ENCODE data around the gene CARHSP1.
"Not testable (repeated sequence)": the region's sequence is repeated elsewhere in the genome, so short reads cannot be mapped to it uniquely, and the experiment has no call there.

The CARHSP1 gene

DNA sequence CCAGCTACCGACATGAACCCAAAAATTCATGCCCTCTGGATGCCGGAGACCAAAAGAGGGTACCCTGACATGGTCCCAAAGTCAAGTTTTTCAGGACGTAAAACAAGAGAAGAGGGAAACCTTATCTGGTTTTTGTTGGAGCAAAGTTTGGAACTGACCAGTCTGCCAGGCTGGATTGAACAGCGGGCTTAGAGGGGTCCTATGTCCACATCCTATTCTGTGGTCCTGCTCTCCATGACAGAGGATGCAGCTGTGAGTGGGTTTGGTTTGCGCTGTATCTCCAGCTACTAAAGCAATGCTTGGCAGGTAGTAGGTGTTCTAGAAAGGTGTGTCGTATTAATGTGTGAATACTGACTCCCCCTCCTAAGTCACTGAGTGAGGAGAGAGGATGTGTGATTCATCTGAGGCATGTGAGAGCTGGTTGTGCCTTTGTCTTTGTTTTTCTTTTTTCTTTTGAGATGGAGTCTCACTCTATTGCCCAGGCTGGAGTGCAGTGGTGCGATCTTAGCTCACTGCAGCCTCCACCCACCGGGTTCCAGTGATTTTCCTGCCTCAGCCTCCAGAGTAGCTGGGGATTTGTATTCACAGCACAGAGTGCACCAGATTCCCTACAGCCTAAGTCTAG lies 40.2 kb downstream of the CARHSP1 start:
- no peak for DNase-seq (ENCODE audit: low read depth)

DNA sequence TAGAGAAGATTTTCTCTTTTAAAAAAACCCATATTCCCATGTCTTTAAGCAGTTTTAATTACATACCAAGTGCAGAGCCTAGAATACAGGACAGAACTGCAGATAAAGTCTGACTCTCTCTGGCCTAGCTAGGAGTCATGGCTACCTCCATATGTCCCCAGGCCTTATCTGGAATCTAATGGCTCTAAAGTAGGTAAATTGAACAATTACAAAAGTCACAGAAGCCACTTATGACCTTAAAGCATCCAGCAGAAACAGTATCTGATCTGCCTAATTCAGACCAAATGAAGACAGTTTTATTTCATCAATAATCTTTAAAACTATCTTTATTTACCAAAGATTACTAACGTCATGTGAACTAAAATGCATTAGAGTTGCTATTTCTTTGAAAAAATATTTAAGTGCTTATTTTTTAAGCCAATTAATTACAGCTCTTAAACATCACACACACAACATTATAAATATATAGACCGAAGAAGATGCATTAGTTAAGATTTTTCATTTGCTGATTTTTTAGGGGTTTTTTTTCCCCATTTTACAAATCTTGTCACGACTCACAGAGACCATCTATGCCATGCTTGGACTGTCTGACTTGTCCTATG lies 42.4 kb downstream of the CARHSP1 start:
- DNase-seq (ENCODE audit: low read depth), result no peak

DNA sequence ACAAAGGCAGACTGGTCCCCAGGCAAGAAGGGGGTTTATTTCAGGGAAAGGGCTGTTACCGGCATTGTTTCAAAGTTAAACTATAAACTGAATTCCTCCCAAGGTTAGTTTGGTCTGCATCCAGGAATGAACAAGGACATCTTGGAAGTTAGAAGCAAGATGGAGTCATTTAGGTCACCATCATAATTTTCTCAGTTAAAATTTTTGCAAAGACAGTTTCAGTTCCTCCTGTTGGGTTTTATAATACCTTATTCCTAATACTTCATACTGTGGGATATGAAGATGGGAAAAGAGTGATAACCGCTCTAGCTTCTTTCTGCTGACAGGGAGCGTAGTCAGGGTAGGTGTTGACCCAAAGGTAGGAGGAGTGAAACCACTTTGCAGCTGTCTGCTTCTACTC lies 46.4 kb downstream of the CARHSP1 start:
- no peak for DNase-seq (ENCODE audit: low read depth)

DNA sequence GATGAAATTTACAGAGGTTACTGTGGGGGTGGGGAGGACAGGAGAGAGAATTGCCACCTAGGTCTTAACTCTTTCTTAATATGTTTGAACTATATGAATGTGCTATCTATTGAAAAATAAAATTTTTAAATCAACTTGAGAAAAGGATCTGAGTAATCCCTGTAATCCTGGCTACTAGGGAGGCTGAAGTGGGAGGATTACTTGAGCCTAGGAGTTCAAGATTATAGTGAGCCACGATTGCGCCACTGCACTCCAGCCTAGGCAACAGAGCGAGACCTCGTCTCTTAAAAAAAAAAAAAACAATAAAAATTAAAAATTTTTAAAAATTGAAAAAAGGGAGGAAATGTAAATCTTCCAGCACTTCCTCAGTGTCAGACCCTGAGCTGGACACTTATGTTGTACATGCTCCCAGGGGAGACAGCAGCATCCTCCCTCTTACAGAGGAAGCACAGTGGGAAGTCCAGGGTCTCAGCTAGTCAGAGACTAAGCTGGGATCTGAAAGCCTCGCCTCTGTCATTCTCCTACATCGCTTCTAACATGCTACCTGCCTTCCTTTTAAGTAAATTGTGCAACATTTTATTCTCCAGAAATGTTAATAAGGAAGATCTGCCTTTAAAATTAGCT lies 49.3 kb downstream of the CARHSP1 start:
- DNase-seq (ENCODE audit: low read depth), result no peak

DNA sequence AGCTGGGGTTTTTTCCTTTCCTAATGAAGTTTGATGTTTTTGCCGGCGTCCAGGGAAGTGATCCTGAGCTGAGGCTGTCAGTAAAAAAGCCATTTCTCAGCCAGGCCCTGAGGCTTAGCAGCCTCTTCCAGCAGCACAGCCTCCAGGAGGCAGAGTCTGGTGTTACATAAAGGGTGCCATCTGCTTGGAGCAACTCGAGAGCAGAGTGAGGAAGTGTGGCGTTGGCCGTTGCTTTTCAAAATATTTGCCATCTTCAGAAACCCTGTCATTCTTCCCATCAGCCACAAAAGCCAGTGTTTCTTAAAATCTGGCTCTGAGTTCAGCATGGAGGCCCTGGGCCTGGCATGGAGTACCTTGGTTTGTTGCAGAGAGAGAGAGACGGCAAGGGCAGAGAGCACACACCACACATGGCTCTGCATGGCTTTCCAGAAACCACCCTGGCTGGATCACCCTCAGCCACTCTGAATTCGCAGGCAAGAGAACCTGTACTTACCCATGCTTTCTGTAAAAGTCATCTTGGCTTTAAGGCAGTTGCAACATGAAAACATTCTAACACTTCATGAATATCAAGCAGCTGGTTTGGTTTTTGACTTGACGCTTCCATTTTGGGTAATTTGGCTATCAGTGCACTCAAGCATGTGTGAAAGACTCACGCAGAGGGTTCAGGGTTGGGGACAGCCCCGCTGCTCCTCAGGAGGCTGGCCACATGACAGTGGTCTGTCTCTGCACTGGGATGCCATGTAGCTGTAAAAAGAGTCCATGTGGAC lies 50.1 kb downstream of the CARHSP1 start:
- DNase-seq (ENCODE audit: low read depth), result no peak

DNA sequence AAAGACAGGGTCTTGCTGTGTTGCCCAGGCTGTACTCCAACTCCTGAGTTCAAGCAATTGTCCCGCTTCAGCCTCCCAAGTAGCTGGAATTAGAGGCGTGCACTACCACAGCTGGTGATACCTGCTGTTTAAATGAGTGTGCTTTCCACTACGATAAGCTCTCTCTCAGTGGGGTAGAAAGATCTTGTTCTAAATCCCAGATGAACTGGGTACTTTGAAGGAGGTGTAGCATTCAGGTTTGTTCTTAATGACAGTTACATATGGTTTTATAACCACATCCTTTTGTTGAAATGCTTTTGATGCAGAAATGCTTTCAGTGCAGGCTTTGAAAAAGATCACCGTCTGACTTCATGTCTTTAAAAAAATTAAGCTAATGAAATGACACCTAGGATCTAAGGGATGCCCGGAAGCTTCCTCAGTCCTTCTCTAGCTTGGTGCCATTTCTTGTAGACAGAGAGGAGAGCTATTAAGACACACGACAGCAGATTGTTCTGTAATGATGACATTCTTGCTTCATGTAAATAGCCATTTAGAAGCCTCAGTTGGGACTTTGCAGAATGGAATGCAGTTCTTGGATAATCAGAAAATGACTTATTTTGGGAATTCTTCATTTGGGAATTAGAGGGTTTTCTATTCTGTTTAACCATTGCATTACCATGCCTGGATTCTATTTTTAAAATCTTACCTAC lies 51.7 kb downstream of the CARHSP1 start:
- no peak for DNase-seq (ENCODE audit: low read depth)

DNA sequence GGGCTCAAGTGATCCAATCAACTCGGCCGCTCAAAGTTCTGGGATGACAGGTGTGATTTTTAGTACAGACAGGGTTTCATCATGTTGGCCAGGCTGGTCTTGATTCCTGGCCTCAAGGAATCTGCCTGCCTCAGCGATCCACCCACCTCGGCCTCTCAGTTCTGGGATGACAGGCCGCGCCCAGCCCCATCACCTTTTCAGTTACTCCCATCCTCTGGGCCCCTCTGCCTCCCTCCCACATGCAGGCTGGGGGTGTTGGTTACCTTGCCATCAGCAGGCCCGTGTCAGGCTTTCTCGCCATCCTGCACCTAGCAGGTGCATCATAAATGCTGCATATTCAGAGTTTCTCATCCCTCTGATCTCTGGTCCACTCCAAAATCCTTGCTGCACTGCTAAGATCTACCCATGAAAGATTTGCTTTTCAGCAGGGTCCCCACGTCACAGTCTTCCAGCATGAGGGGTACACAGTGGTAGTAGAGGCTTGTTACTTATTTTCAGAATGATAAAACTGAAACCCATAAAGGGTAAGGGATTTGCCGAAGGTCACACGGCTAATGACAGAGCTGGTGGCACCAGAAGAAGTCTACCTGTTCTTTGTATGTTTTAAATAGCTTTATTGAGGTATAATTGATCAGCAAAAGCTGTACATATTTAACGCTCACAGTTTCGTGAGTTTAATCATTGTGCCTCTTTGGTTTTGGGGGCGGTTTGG lies 54.6 kb downstream of the CARHSP1 start:
- DNase-seq (ENCODE audit: low read depth), result no peak

DNA sequence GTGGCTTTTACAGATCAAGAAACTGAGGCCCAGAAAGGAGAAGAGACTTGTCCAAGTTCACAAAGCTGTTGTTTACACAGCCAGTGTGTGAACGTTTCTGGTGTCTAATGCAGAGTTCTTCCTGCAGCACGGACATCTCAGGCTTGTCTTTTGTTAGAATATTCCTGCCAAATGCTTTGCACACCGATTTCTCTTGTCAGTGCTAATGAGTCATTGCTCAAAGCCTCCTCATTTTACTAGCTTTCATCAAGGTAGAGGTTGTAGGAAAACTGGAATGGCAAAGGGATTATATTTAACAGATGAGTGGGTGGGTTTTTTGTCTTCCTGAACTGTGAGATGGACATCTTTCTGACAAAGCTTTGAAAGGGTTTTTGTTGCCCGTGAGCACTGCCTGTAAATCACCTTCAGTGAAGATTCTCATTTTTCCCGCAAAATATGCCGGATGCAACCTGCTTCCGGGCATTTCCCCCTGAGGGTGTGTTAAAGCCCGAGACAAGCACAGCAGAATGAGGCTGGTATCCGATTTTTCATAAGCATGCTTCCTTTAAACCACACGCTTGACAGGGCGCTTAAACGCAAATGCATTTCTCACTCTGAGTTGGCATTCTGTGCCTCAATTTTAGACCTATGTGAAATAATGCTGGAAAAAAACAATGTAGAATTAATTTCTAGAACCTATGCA lies 56.5 kb downstream of the CARHSP1 start:
- DNase-seq (ENCODE audit: low read depth), result no peak

DNA sequence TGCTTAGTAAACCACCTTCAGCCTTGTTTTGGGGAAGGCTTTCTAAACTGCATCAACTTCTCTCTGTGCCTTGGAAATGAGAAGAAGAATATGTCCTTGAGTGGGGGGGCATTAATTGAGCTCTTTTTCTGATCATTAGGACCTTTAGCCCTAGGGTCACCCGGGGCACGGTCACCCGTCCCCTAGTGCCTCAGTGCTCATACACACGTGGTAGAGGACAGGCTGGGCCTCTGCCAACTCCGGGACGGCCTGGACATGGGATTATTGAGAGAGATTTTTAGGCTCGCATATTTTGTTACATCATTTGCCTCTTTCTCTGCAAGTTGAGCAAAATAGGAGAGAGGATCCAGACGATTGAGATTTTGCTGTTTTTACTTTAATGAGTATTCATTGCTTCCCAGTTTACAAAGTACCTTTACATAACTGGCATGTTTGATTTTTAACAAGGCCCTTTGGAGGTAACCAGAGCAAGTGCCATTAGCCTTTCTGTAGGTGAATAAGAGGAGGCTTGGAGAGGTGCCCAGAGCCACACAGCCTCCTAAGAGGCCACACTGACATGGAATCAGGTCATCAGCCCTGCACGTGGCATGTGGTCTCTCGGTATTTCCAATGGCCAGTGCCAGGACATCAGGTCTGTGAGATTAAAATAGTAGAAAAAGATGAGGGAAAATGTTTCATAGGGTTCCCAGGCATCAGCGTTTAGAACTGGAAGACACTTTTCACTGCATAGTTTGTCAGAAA lies 60.0 kb downstream of the CARHSP1 start:
- DNase-seq (ENCODE audit: low read depth), result no peak

DNA sequence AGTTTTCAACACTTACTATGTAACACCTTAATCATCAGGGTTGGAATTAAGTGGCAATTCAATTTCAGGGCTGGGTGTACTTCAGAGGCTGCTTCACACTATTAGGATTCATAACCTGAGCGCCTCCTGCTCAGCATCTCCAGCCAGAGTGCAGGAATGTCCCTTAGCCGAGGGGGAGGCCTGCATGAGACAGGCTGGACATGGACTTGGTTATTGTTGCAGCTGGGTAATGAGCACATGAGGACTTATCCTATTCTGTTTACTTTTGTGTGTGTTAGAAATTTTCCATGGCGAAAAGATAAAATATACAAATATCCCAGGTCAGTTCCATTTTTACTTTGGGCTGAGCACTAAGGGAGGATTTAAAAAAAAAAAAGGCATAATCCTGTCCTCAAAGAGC lies 60.8 kb downstream of the CARHSP1 start:
- DNase-seq (ENCODE audit: low read depth), result no peak

DNA sequence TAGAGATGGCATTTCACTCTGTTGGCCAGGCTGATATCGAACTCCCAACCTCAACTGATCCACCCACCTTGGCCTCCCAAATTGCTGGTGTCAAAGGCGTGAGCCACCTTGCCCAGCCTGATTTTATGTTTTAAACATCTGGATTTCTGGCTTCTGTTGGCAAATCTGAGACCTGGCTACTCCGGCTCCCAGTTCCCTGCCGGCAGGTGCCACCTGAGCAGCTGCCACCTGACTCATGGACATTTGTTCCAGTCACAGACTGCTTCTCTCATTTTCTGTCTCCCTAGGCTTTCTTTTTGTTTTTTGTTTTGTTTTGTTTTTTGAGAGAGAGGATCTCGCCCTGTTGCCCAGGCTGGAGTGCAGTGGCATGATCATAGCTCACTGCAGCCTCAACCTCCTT lies 61.6 kb downstream of the CARHSP1 start:
- no peak for DNase-seq (ENCODE audit: low read depth)

DNA sequence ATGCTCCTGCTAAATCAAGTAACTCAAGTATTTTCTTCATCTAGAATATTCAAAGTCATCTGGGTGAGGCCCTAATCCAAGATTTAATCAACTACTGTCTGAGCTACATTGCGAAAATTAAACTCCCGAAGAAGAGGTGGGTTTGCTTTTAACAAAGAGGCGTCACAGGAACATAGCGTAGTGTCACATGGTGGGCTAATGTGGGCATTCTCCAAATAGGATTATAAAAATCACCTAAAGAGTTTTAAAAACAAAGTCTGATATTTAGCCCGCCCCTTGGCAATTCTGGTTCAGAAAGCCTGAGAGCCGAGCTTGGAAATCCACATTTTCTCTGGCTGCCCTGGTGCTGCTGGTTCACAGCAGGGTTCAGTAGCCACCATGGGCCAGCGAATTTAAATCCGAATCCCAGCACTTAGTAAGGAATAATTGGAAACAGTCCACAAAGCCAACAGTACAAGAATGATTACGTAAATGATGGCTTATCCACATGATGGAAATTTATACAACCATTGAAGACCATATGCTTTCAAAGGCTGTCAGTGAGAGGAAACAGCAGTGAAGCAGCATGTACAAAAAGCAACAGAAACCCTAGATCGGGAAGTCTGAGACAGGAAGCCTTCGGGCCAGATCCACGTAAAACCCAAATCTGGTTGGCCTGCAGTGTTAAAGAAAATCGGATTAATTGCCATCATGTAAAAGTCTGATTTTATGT lies 62.4 kb downstream of the CARHSP1 start:
- DNase-seq (ENCODE audit: low read depth), result no peak

DNA sequence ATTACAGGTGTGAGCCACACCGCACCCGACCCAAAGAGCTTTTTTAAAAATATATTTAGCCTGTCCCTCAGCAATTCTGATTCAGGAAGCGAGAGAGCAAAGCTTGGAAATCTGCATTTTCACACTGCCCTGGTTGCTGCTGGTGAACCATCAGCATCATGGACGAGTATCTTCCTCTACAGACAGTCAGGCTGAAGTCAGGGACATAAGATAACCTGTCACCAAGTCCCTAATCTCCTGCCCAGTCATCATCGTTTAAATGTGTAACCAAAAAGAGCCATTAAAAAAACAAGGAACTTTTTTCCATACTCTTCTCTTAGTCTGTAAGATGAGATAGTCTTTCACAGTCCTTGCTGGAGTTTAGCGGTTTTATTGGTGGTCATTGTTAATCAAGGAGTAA lies 64.5 kb downstream of the CARHSP1 start:
- DNase-seq (ENCODE audit: low read depth), result no peak

DNA sequence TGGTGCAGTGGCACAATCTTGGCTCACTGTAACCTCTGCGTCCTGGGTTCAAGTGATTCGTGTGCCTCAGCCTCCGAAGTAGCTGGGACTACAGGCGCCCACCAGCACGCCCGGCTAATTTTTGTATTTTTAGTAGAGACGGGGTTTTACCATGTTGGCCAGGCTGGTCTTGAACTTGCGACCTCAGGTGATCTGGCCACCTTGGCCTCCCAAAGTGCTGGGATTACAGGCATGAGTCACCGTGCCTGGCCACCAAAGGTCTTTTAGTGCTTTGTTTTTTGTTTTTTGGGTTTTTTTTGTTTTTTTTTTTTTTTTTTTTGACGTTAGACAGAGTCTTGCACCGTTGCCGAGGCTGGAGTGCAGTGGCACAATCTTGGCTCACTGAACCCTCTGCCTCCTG lies 65.1 kb downstream of the CARHSP1 start:
- not testable (repeated sequence) for DNase-seq (ENCODE audit: low read depth)

All from activated T-helper 9 cell treated with anti-CD3 and anti-CD28 coated beads, Interleukin-2, amount 50 U/mL, for 16 hours (primary cell).